ENCODE results near the gene ICAM2.

The ICAM2 gene

GRCh38 chr17:63976702-63977101 lies 43.7 kb downstream of the ICAM2 start:
- TF ChIP-seq EZH2 (optimal IDR thresholded peaks at IDR 0.05; ENCODE audit: low read depth, low read length) (no peak), CTCF (IDR thresholded peaks at IDR 0.05; ENCODE audit: low read length) (no peak), EZH2phosphoT487 (IDR thresholded peaks at IDR 0.05; ENCODE audit: low read length) (no peak)
- Histone ChIP-seq H3K79me2 (ENCODE audit: low read length) (no peaks in the 10 kb centered on the region), H3K9ac (ENCODE audit: low read length) (no peak overlapping the region)

GRCh38 chr17:63975541-63976092 lies 44.8 kb downstream of the ICAM2 start:
- no peaks in the 10 kb centered on the region for H3K36me3 ChIP-seq (replicated peaks; ENCODE audit: insufficient read depth, low read length)
- no peaks in the 10 kb centered on the region for H4K20me1 ChIP-seq (ENCODE audit: insufficient read depth, low read length)
- no peaks in the 10 kb centered on the region for H3K9me2 ChIP-seq (replicated peaks; ENCODE audit: insufficient read depth, low read length)
- peaks cover 5% of the 10 kb centered on the region; the same call in 1 of the 2 replicates for H3K27me3 ChIP-seq (replicated peaks; ENCODE audit: insufficient read depth, low read length)
- no peak overlapping the region for H3K4me3 ChIP-seq (ENCODE audit: low read length)
- H2AFZ ChIP-seq (ENCODE audit: low read length), result no peak overlapping the region
- H3K4me1 ChIP-seq (ENCODE audit: low read length), result no peaks in the 10 kb centered on the region
- no peaks in the 10 kb centered on the region for H3K9me3 ChIP-seq (replicated peaks; ENCODE audit: insufficient read depth, low read length)
- H3K27ac ChIP-seq (ENCODE audit: low read length), result no peak overlapping the region
- no peak for TF ChIP-seq CTCF (IDR thresholded peaks at IDR 0.05; ENCODE audit: low read length)
- no peak for TF ChIP-seq EZH2 (optimal IDR thresholded peaks at IDR 0.05; ENCODE audit: low read depth, low read length)
- TF ChIP-seq EZH2phosphoT487 (IDR thresholded peaks at IDR 0.05; ENCODE audit: low read length), result no peak
- no peak overlapping the region for H3K9ac ChIP-seq (ENCODE audit: low read length)
- H3K4me2 ChIP-seq (ENCODE audit: low read depth, low read length), result no peak overlapping the region
- no peaks in the 10 kb centered on the region for H3F3A ChIP-seq (ENCODE audit: insufficient read depth, low read length)
- H3K79me2 ChIP-seq (ENCODE audit: low read length), result no peaks in the 10 kb centered on the region
- no peak for DNase-seq

More at GRCh38 chr17:63976702-63977101, 43.7 kb downstream of the ICAM2 start:
- no peaks in the 10 kb centered on the region for H4K20me1 ChIP-seq (ENCODE audit: insufficient read depth, low read length)
- DNase-seq, result no peak
- H3K4me3 ChIP-seq (ENCODE audit: low read length), result no peak overlapping the region
- peaks cover 5% of the 10 kb centered on the region; the same call in 1 of the 2 replicates for H3K27me3 ChIP-seq (replicated peaks; ENCODE audit: insufficient read depth, low read length)
- no peak overlapping the region for H3K4me2 ChIP-seq (ENCODE audit: low read depth, low read length)
- H2AFZ ChIP-seq (ENCODE audit: low read length), result no peak overlapping the region
- H3K9me3 ChIP-seq (replicated peaks; ENCODE audit: insufficient read depth, low read length), result no peaks in the 10 kb centered on the region
- H3K27ac ChIP-seq (ENCODE audit: low read length), result no peak overlapping the region
- H3F3A ChIP-seq (ENCODE audit: insufficient read depth, low read length), result no peaks in the 10 kb centered on the region
- no peaks in the 10 kb centered on the region for H3K4me1 ChIP-seq (ENCODE audit: low read length)
- no peaks in the 10 kb centered on the region for H3K9me2 ChIP-seq (replicated peaks; ENCODE audit: insufficient read depth, low read length)
- H3K36me3 ChIP-seq (replicated peaks; ENCODE audit: insufficient read depth, low read length), result no peaks in the 10 kb centered on the region

- no peak overlapping the region for H3K4me3 ChIP-seq (ENCODE audit: low read length)
- H3K27me3 ChIP-seq (replicated peaks; ENCODE audit: insufficient read depth, low read length), result peaks cover 5% of the 10 kb centered on the region; the same call in 1 of the 2 replicates
- H3K36me3 ChIP-seq (replicated peaks; ENCODE audit: insufficient read depth, low read length), result no peaks in the 10 kb centered on the region
- H3K27ac ChIP-seq (ENCODE audit: low read length), result no peak overlapping the region
- H3K9ac ChIP-seq (ENCODE audit: low read length), result no peak overlapping the region
- no peaks in the 10 kb centered on the region for H3K79me2 ChIP-seq (ENCODE audit: low read length)
- no peaks in the 10 kb centered on the region for H3K9me3 ChIP-seq (replicated peaks; ENCODE audit: insufficient read depth, low read length)
- H3K4me1 ChIP-seq (ENCODE audit: low read length), result no peaks in the 10 kb centered on the region
- no peaks in the 10 kb centered on the region for H3K9me2 ChIP-seq (replicated peaks; ENCODE audit: insufficient read depth, low read length)
- DNase-seq, result no peak
- H3F3A ChIP-seq (ENCODE audit: insufficient read depth, low read length), result no peaks in the 10 kb centered on the region
- H2AFZ ChIP-seq (ENCODE audit: low read length), result no peak overlapping the region
- H3K4me2 ChIP-seq (ENCODE audit: low read depth, low read length), result no peak overlapping the region
- no peaks in the 10 kb centered on the region for H4K20me1 ChIP-seq (ENCODE audit: insufficient read depth, low read length)
- TF ChIP-seq EZH2phosphoT487 (IDR thresholded peaks at IDR 0.05; ENCODE audit: low read length), result no peak
- no peak for TF ChIP-seq CTCF (IDR thresholded peaks at IDR 0.05; ENCODE audit: low read length)
- no peak for TF ChIP-seq EZH2 (optimal IDR thresholded peaks at IDR 0.05; ENCODE audit: low read depth, low read length)
Observed at GRCh38 chr17:63974594-63975192, 45.7 kb downstream of the ICAM2 start.
